ENCODE results near the gene SLC22A13. TPM values are rescaled to one million over a fixed set of nuclear protein-coding genes. Genes with fewer than 3 reads are reported as not detected.

Gene SLC22A13
- total and polyA plus RNA-seq, 5 donors from 2014 or later: 0.22 to 0.76 (median 0.40) TPM; not detected in 2

GRCh38 chr3:38250198-38250597, 15.4 kb upstream of the SLC22A13 start:
- peak overlapping the region in 1 of 3 donors; percentile 5 for H3K27ac Mint-ChIP-seq
- H3K9me3 Mint-ChIP-seq: no peaks in the 10 kb centered on the region
- H3K4me3 ChIP-seq (ENCODE audit: low read depth, low read length): no peak overlapping the region
- H3K27me3 ChIP-seq (ENCODE audit: control insufficient read depth, insufficient read depth, low read length): no peaks in the 10 kb centered on the region
- H3K36me3 ChIP-seq (ENCODE audit: control insufficient read depth, insufficient read depth, low read length): peaks cover 84% of the 10 kb centered on the region
- peaks cover 6 to 20% (median 8%) of the 10 kb centered on the region in 4 donors for H3K4me1 Mint-ChIP-seq
- no peak overlapping the region for H3K4me3 Mint-ChIP-seq
- H3K4me1 ChIP-seq (ENCODE audit: control insufficient read depth, insufficient read depth, low read length, poor library complexity, severe bottlenecking): peaks cover 3% of the 10 kb centered on the region
- H3K36me3 Mint-ChIP-seq: peaks cover 61% of the 10 kb centered on the region
- DNase-seq (no peak), ATAC-seq (ENCODE audit: low read depth in 2 of 2) (no peak)
- no peak overlapping the region for H3K27ac ChIP-seq (ENCODE audit: insufficient read depth, low read length, poor library complexity, severe bottlenecking)
- no peaks in the 10 kb centered on the region for H3K27me3 Mint-ChIP-seq
- H3K9me3 ChIP-seq (ENCODE audit: control insufficient read depth in 2 of 2, low read length in 2 of 2): no peaks in the 10 kb centered on the region

GRCh38 chr3:38251197-38251596, 14.4 kb upstream of the SLC22A13 start:
- peak overlapping the region in 1 of 3 donors; percentile 8 for H3K27ac Mint-ChIP-seq

GRCh38 chr3:38253704-38254103, 11.9 kb upstream of the SLC22A13 start:
- Mint-ChIP-seq H3K4me1 (peaks cover 16 to 39% (median 29%) of the 10 kb centered on the region in 4 donors), H3K27ac (peak overlapping the region in 1 of 3 donors; percentile 57)

More at GRCh38 chr3:38251197-38251596, 14.4 kb upstream of the SLC22A13 start:
- H3K36me3 Mint-ChIP-seq: peaks cover 61% of the 10 kb centered on the region
- no peak overlapping the region for H3K4me3 Mint-ChIP-seq
- no peak overlapping the region for H3K27ac ChIP-seq (ENCODE audit: insufficient read depth, low read length, poor library complexity, severe bottlenecking)
- H3K9me3 Mint-ChIP-seq: no peaks in the 10 kb centered on the region
- H3K27me3 ChIP-seq (ENCODE audit: control insufficient read depth, insufficient read depth, low read length): no peaks in the 10 kb centered on the region
- no peak overlapping the region for H3K4me3 ChIP-seq (ENCODE audit: low read depth, low read length)
- ATAC-seq (ENCODE audit: low read depth in 2 of 2): no peak
- no peaks in the 10 kb centered on the region for H3K9me3 ChIP-seq (ENCODE audit: control insufficient read depth in 2 of 2, low read length in 2 of 2)
- H3K4me1 ChIP-seq (ENCODE audit: control insufficient read depth, insufficient read depth, low read length, poor library complexity, severe bottlenecking): peaks cover 6% of the 10 kb centered on the region
- peaks cover 10 to 21% (median 12%) of the 10 kb centered on the region in 4 donors for H3K4me1 Mint-ChIP-seq
- peaks cover 76% of the 10 kb centered on the region for H3K36me3 ChIP-seq (ENCODE audit: control insufficient read depth, insufficient read depth, low read length)
- no peaks in the 10 kb centered on the region for H3K27me3 Mint-ChIP-seq
- DNase-seq: no peak

GRCh38 chr3:38254872-38255271, 10.7 kb upstream of the SLC22A13 start:
- Histone ChIP-seq H3K27me3 (ENCODE audit: control insufficient read depth, insufficient read depth, low read length) (no peaks in the 10 kb centered on the region), H3K4me1 (ENCODE audit: control insufficient read depth, insufficient read depth, low read length, poor library complexity, severe bottlenecking) (peaks cover 10% of the 10 kb centered on the region), H3K9me3 (ENCODE audit: control insufficient read depth in 2 of 2, low read length in 2 of 2) (no peaks in the 10 kb centered on the region), H3K27ac (ENCODE audit: insufficient read depth, low read length, poor library complexity, severe bottlenecking) (no peak overlapping the region), H3K4me3 (ENCODE audit: low read depth, low read length) (no peak overlapping the region), H3K36me3 (ENCODE audit: control insufficient read depth, insufficient read depth, low read length) (peaks cover 48% of the 10 kb centered on the region)
- H3K27me3 Mint-ChIP-seq: no peaks in the 10 kb centered on the region
- peaks cover 19 to 50% (median 38%) of the 10 kb centered on the region in 4 donors for H3K4me1 Mint-ChIP-seq
- no peaks in the 10 kb centered on the region for H3K9me3 Mint-ChIP-seq
- no peak overlapping the region for H3K4me3 Mint-ChIP-seq
- DNase-seq (no peak), ATAC-seq (ENCODE audit: low read depth in 2 of 2) (no peak)
- H3K27ac Mint-ChIP-seq: peak overlapping the region in 1 of 3 donors; percentile 2
- H3K36me3 Mint-ChIP-seq: peaks cover 31% of the 10 kb centered on the region

More at GRCh38 chr3:38253704-38254103, 11.9 kb upstream of the SLC22A13 start:
- Mint-ChIP-seq H3K4me3 (no peak overlapping the region), H3K27me3 (no peaks in the 10 kb centered on the region), H3K36me3 (peaks cover 40% of the 10 kb centered on the region), H3K9me3 (no peaks in the 10 kb centered on the region)
- peaks cover 10% of the 10 kb centered on the region for H3K4me1 ChIP-seq (ENCODE audit: control insufficient read depth, insufficient read depth, low read length, poor library complexity, severe bottlenecking)
- no peaks in the 10 kb centered on the region for H3K9me3 ChIP-seq (ENCODE audit: control insufficient read depth in 2 of 2, low read length in 2 of 2)
- H3K27ac ChIP-seq (ENCODE audit: insufficient read depth, low read length, poor library complexity, severe bottlenecking): no peak overlapping the region
- H3K27me3 ChIP-seq (ENCODE audit: control insufficient read depth, insufficient read depth, low read length): no peaks in the 10 kb centered on the region
- ATAC-seq (ENCODE audit: low read depth in 2 of 2) (no peak), DNase-seq (peak in 1 of 3 donors; percentile 16)
- H3K4me3 ChIP-seq (ENCODE audit: low read depth, low read length): no peak overlapping the region
- H3K36me3 ChIP-seq (ENCODE audit: control insufficient read depth, insufficient read depth, low read length): peaks cover 59% of the 10 kb centered on the region

GRCh38 chr3:38255627-38256026, 10.0 kb upstream of the SLC22A13 start:
- Histone ChIP-seq H3K36me3 (ENCODE audit: control insufficient read depth, insufficient read depth, low read length) (peaks cover 40% of the 10 kb centered on the region), H3K9me3 (ENCODE audit: control insufficient read depth in 2 of 2, low read length in 2 of 2) (no peaks in the 10 kb centered on the region), H3K4me1 (ENCODE audit: control insufficient read depth, insufficient read depth, low read length, poor library complexity, severe bottlenecking) (peaks cover 14% of the 10 kb centered on the region), H3K4me3 (ENCODE audit: low read depth, low read length) (no peak overlapping the region), H3K27ac (ENCODE audit: insufficient read depth, low read length, poor library complexity, severe bottlenecking) (no peak overlapping the region), H3K27me3 (ENCODE audit: control insufficient read depth, insufficient read depth, low read length) (no peaks in the 10 kb centered on the region)
- no peaks in the 10 kb centered on the region for H3K9me3 Mint-ChIP-seq
- ATAC-seq (ENCODE audit: low read depth in 2 of 2) (no peak), DNase-seq (no peak)
- H3K36me3 Mint-ChIP-seq: peaks cover 29% of the 10 kb centered on the region
- no peaks in the 10 kb centered on the region for H3K27me3 Mint-ChIP-seq
- peak overlapping the region in 2 of 3 donors; percentile 18 to 68 for H3K27ac Mint-ChIP-seq
- peaks cover 24 to 53% (median 44%) of the 10 kb centered on the region in 4 donors for H3K4me1 Mint-ChIP-seq
- H3K4me3 Mint-ChIP-seq: no peak overlapping the region

GRCh38 chr3:38257583-38257982, 8.0 kb upstream of the SLC22A13 start:
- H3K4me1 Mint-ChIP-seq: peaks cover 24 to 53% (median 45%) of the 10 kb centered on the region in 4 donors
- Histone ChIP-seq H3K27ac (ENCODE audit: insufficient read depth, low read length, poor library complexity, severe bottlenecking) (peak overlapping the region; percentile 15), H3K4me1 (ENCODE audit: control insufficient read depth, insufficient read depth, low read length, poor library complexity, severe bottlenecking) (peaks cover 14% of the 10 kb centered on the region), H3K4me3 (ENCODE audit: low read depth, low read length) (peak overlapping the region; percentile 38), H3K36me3 (ENCODE audit: control insufficient read depth, insufficient read depth, low read length) (peaks cover 22% of the 10 kb centered on the region), H3K27me3 (ENCODE audit: control insufficient read depth, insufficient read depth, low read length) (no peaks in the 10 kb centered on the region), H3K9me3 (ENCODE audit: control insufficient read depth in 2 of 2, low read length in 2 of 2) (no peaks in the 10 kb centered on the region)
- H3K4me3 Mint-ChIP-seq: peak overlapping the region; percentile 1 to 83 (median 34)
- peak in 1 of 2 donors; percentile 69 for ATAC-seq (ENCODE audit: low read depth in 2 of 2)
- peaks cover 22% of the 10 kb centered on the region for H3K36me3 Mint-ChIP-seq
- no peaks in the 10 kb centered on the region for H3K9me3 Mint-ChIP-seq
- peak overlapping the region; percentile 68 to 80 (median 70) for H3K27ac Mint-ChIP-seq
- H3K27me3 Mint-ChIP-seq: no peaks in the 10 kb centered on the region
- peak in 2 of 3 donors; percentile 26 to 44 for DNase-seq

- Mint-ChIP-seq H3K4me3 (peak overlapping the region in 1 of 4 donors; percentile 15), H3K9me3 (no peaks in the 10 kb centered on the region), H3K27me3 (no peaks in the 10 kb centered on the region), H3K4me1 (peaks cover 25 to 53% (median 42%) of the 10 kb centered on the region in 4 donors), H3K36me3 (peaks cover 4% of the 10 kb centered on the region), H3K27ac (peak overlapping the region; percentile 0 to 80 (median 16))
- Histone ChIP-seq H3K9me3 (ENCODE audit: control insufficient read depth in 2 of 2, low read length in 2 of 2) (no peaks in the 10 kb centered on the region), H3K27me3 (ENCODE audit: control insufficient read depth, insufficient read depth, low read length) (no peaks in the 10 kb centered on the region), H3K27ac (ENCODE audit: insufficient read depth, low read length, poor library complexity, severe bottlenecking) (no peak overlapping the region), H3K4me3 (ENCODE audit: low read depth, low read length) (no peak overlapping the region), H3K4me1 (ENCODE audit: control insufficient read depth, insufficient read depth, low read length, poor library complexity, severe bottlenecking) (peaks cover 14% of the 10 kb centered on the region), H3K36me3 (ENCODE audit: control insufficient read depth, insufficient read depth, low read length) (no peaks in the 10 kb centered on the region)
- ATAC-seq (ENCODE audit: low read depth in 2 of 2) (no peak), DNase-seq (no peak)
These were observed 5.1 kb upstream of the SLC22A13 start for GRCh38 chr3:38260474-38260873.

- Histone ChIP-seq H3K9me3 (ENCODE audit: control insufficient read depth in 2 of 2, low read length in 2 of 2) (no peaks in the 10 kb centered on the region), H3K4me1 (ENCODE audit: control insufficient read depth, insufficient read depth, low read length, poor library complexity, severe bottlenecking) (peaks cover 9% of the 10 kb centered on the region), H3K36me3 (ENCODE audit: control insufficient read depth, insufficient read depth, low read length) (no peaks in the 10 kb centered on the region), H3K4me3 (ENCODE audit: low read depth, low read length) (no peak overlapping the region), H3K27ac (ENCODE audit: insufficient read depth, low read length, poor library complexity, severe bottlenecking) (no peak overlapping the region), H3K27me3 (ENCODE audit: control insufficient read depth, insufficient read depth, low read length) (no peaks in the 10 kb centered on the region)
- Mint-ChIP-seq H3K4me3 (no peak overlapping the region), H3K4me1 (peaks cover 16 to 47% (median 30%) of the 10 kb centered on the region in 4 donors), H3K27ac (peak overlapping the region in 1 of 3 donors; percentile 57), H3K36me3 (peaks cover 11% of the 10 kb centered on the region), H3K9me3 (peaks cover 0 to 3% (median 0%) of the 10 kb centered on the region in 7 donors), H3K27me3 (no peaks in the 10 kb centered on the region)
- no peak for ATAC-seq (ENCODE audit: low read depth in 2 of 2)
- DNase-seq: no peak
These were observed 1.2 kb upstream of the SLC22A13 start for GRCh38 chr3:38264353-38264771.
